ENCODE data around the gene GPR149. TPM values are rescaled to one million over a fixed set of nuclear protein-coding genes. Genes with fewer than 3 reads are reported as not detected.
A peak's percentile ranks its signal among the peaks of the same experiment; 100 is the strongest.

Gene GPR149
- total and polyA plus RNA-seq, 2 of the 8 experiments (the other 6 are each of a cell fraction or from before 2014, with no cell fraction given) = not detected

DNA sequence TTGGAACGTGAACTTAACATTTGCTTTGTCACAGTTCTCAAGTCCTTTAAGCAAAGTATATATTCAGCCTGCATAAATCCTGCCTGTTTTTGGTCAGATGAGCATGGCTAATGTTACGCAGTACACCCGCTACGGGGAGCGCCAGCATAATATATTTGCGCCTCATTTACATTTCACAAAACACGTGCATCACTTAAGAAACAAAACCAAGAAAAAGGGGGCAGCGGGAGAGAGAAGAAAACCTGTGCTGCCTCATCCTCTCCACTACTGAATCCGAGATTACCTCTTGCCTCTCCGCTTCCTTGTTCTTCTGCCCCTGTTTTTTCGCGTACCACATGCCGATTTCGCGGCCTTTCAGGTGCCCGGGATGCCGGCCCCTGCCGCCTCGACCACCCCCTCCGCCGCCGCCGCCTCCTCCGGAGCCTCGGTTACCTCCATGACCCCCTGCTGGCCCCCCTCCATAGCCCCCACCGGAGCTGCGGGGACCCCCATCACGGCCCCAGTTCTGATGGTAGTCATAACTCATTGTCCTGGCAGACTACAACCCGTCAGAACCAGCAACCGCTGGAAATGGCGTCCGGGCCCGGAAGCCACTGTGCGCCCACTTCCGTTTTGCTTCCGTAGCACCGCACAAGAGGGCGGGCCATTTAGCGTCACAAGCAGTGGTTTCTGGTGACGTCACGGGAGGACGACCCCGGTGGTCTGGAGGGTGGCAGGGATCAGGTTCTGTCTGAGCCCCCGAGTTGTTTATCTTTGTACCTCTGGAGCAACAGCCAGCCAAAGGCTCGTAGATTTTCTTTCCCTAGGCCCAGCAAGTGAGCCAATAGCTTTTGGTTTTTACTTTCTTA is 105.9 kb downstream of the GPR149 start, which contains the start of gene DHX36 (continued):
- TF ChIP-seq CHD2 (IDR thresholded peaks at IDR 0.05; ENCODE audit: low read length) = no peak
- no peak for TF ChIP-seq RNF2 (IDR thresholded peaks at IDR 0.05; ENCODE audit: borderline replicate concordance, low read depth, low read length, missing control alignments, poor library complexity, severe bottlenecking)
- peak in 1 of 2 experiments; percentile 5; a peak in 1 of 3 replicates for TF ChIP-seq EP300 (IDR thresholded peaks at IDR 0.05; ENCODE audit: borderline replicate concordance in 1 of 2, low read depth in 2 of 2, low read length in 2 of 2)
- TF ChIP-seq TBP (IDR thresholded peaks at IDR 0.05; ENCODE audit: low read depth, low read length) = peak; percentile 91
- TF ChIP-seq, protein P1, sequence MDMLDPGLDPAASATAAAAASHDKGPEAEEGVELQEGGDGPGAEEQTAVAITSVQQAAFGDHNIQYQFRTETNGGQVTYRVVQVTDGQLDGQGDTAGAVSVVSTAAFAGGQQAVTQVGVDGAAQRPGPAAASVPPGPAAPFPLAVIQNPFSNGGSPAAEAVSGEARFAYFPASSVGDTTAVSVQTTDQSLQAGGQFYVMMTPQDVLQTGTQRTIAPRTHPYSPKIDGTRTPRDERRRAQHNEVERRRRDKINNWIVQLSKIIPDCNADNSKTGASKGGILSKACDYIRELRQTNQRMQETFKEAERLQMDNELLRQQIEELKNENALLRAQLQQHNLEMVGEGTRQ (IDR thresholded peaks at IDR 0.05; ENCODE audit: low read length) = no peak
- no peak for TF ChIP-seq SUZ12 (IDR thresholded peaks at IDR 0.05; ENCODE audit: low read length)
- TF ChIP-seq KDM4A (IDR thresholded peaks at IDR 0.05; ENCODE audit: low read depth, low read length, severe bottlenecking) = no peak
- TF ChIP-seq, protein P2, sequence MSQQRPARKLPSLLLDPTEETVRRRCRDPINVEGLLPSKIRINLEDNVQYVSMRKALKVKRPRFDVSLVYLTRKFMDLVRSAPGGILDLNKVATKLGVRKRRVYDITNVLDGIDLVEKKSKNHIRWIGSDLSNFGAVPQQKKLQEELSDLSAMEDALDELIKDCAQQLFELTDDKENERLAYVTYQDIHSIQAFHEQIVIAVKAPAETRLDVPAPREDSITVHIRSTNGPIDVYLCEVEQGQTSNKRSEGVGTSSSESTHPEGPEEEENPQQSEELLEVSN (IDR thresholded peaks at IDR 0.05) = 0 out of 2 replicates have a peak, but pooled peaks have one; percentile 23
- TF ChIP-seq POLR2AphosphoS5 (IDR thresholded peaks at IDR 0.05; ENCODE audit: low read depth, low read length) = peak; percentile 93
- no peak for TF ChIP-seq TEAD4 (IDR thresholded peaks at IDR 0.05; ENCODE audit: low read depth, low read length)
- TF ChIP-seq BRCA1 (IDR thresholded peaks at IDR 0.05; ENCODE audit: low read depth, low read length) = no peak; the same call in 1 of the 2 replicates
- peak; percentile 77 for TF ChIP-seq ASH2L (IDR thresholded peaks at IDR 0.05; ENCODE audit: low read length)
- TF ChIP-seq CEBPB (IDR thresholded peaks at IDR 0.05; ENCODE audit: low read depth, low read length) = no peak
- no peak for TF ChIP-seq FOSL1 (IDR thresholded peaks at IDR 0.05; ENCODE audit: insufficient read depth, low read depth, low read length)
- no peak for TF ChIP-seq KDM1A (IDR thresholded peaks at IDR 0.05; ENCODE audit: borderline replicate concordance, low read length)
- TF ChIP-seq SIRT6 (IDR thresholded peaks at IDR 0.05; ENCODE audit: low read length) = no peak
- TF ChIP-seq CHD1 (IDR thresholded peaks at IDR 0.05; ENCODE audit: low read depth, low read length) = no peak; the same call in 1 of the 2 replicates
- no peak for TF ChIP-seq CBX8 (IDR thresholded peaks at IDR 0.05; ENCODE audit: borderline replicate concordance, low read depth, low read length)
- TF ChIP-seq POU5F1 (IDR thresholded peaks at IDR 0.05; ENCODE audit: low read depth, low read length) = no peak
- peak; percentile 11; the same call in 1 of the 2 replicates for TF ChIP-seq RBBP5 (IDR thresholded peaks at IDR 0.05; ENCODE audit: borderline replicate concordance, low read depth, low read length)
- TF ChIP-seq HDAC2 (IDR thresholded peaks at IDR 0.05; ENCODE audit: borderline replicate concordance in 1 of 2, low read depth in 2 of 2, low read length in 2 of 2) = no peak
- 0 out of 2 replicates have a peak, but pooled peaks have one; percentile 48 for TF ChIP-seq GTF2F1 (IDR thresholded peaks at IDR 0.05; ENCODE audit: borderline replicate concordance, low read depth, low read length)

Measured in H1 (cell line).